ENCODE results near the gene SIGLEC5.

The SIGLEC5 gene

GRCh38 chr19:51600940-51601580, 29.1 kb downstream of the SIGLEC5 start:
- no peaks in the 10 kb centered on the region for H3K79me2 ChIP-seq (ENCODE audit: insufficient read depth, low read length)
- DNase-seq (no peak), ATAC-seq (ENCODE audit: insufficient read depth, low read depth) (no peak)
- H3K27ac ChIP-seq (ENCODE audit: low read length) = no peak overlapping the region
- no peaks in the 10 kb centered on the region for H4K20me1 ChIP-seq (ENCODE audit: insufficient read depth, low read length)
- H3K4me2 ChIP-seq (ENCODE audit: insufficient read depth, low read length) = no peak overlapping the region
- no peaks in the 10 kb centered on the region for H3K27me3 ChIP-seq (ENCODE audit: insufficient read depth, low read length, poor library complexity)
- H3K4me3 ChIP-seq (ENCODE audit: low read depth in 1 of 2, low read length in 2 of 2) = no peak overlapping the region
- no peak overlapping the region for H3K9ac ChIP-seq (ENCODE audit: low read depth, low read length)
- H2AFZ ChIP-seq (ENCODE audit: low read depth, low read length) = no peak overlapping the region
- no peak for TF ChIP-seq CTCF (IDR thresholded peaks at IDR 0.05; ENCODE audit: borderline replicate concordance, extremely low read depth, low read length, poor library complexity, severe bottlenecking)
- no peak for TF ChIP-seq EZH2 (IDR thresholded peaks at IDR 0.05; ENCODE audit: borderline replicate concordance, low read depth, low read length, severe bottlenecking)
- no peaks in the 10 kb centered on the region for H3K4me1 ChIP-seq (ENCODE audit: insufficient read depth, low read length)
- no peaks in the 10 kb centered on the region for H3K9me3 ChIP-seq (ENCODE audit: insufficient read depth, low read length, severe bottlenecking)
- H3K36me3 ChIP-seq (ENCODE audit: insufficient read depth, low read length) = no peaks in the 10 kb centered on the region

GRCh38 chr19:51599084-51599483, 31.1 kb downstream of the SIGLEC5 start:
- no peak overlapping the region for H3K27ac ChIP-seq (ENCODE audit: low read length)
- H4K20me1 ChIP-seq (ENCODE audit: insufficient read depth, low read length) = no peaks in the 10 kb centered on the region
- H3K4me2 ChIP-seq (ENCODE audit: insufficient read depth, low read length) = no peak overlapping the region
- H3K9me3 ChIP-seq (ENCODE audit: insufficient read depth, low read length, severe bottlenecking) = no peaks in the 10 kb centered on the region
- H3K4me3 ChIP-seq (ENCODE audit: low read depth in 1 of 2, low read length in 2 of 2) = no peak overlapping the region
- ATAC-seq (ENCODE audit: insufficient read depth, low read depth) (no peak), DNase-seq (no peak)
- no peak for TF ChIP-seq CTCF (IDR thresholded peaks at IDR 0.05; ENCODE audit: borderline replicate concordance, extremely low read depth, low read length, poor library complexity, severe bottlenecking)
- TF ChIP-seq EZH2 (IDR thresholded peaks at IDR 0.05; ENCODE audit: borderline replicate concordance, low read depth, low read length, severe bottlenecking) = no peak
- no peaks in the 10 kb centered on the region for H3K79me2 ChIP-seq (ENCODE audit: insufficient read depth, low read length)
- H3K36me3 ChIP-seq (ENCODE audit: insufficient read depth, low read length) = no peaks in the 10 kb centered on the region
- H3K9ac ChIP-seq (ENCODE audit: low read depth, low read length) = no peak overlapping the region
- peaks cover 5% of the 10 kb centered on the region for H3K4me1 ChIP-seq (ENCODE audit: insufficient read depth, low read length)
- H2AFZ ChIP-seq (ENCODE audit: low read depth, low read length) = no peak overlapping the region
- H3K27me3 ChIP-seq (ENCODE audit: insufficient read depth, low read length, poor library complexity) = no peaks in the 10 kb centered on the region

GRCh38 chr19:51598159-51598915, 31.9 kb downstream of the SIGLEC5 start:
- Histone ChIP-seq H3K79me2 (ENCODE audit: insufficient read depth, low read length) (no peaks in the 10 kb centered on the region), H3K4me2 (ENCODE audit: insufficient read depth, low read length) (no peak overlapping the region), H3K9ac (ENCODE audit: low read depth, low read length) (no peak overlapping the region), H2AFZ (ENCODE audit: low read depth, low read length) (no peak overlapping the region), H3K4me1 (ENCODE audit: insufficient read depth, low read length) (peaks cover 10% of the 10 kb centered on the region), H3K27me3 (ENCODE audit: insufficient read depth, low read length, poor library complexity) (no peaks in the 10 kb centered on the region), H3K36me3 (ENCODE audit: insufficient read depth, low read length) (no peaks in the 10 kb centered on the region), H3K27ac (ENCODE audit: low read length) (no peak overlapping the region), H3K4me3 (ENCODE audit: low read depth in 1 of 2, low read length in 2 of 2) (no peak overlapping the region), H3K9me3 (ENCODE audit: insufficient read depth, low read length, severe bottlenecking) (no peaks in the 10 kb centered on the region), H4K20me1 (ENCODE audit: insufficient read depth, low read length) (no peaks in the 10 kb centered on the region)
- DNase-seq (no peak), ATAC-seq (ENCODE audit: insufficient read depth, low read depth) (no peak)
- no peak for TF ChIP-seq CTCF (IDR thresholded peaks at IDR 0.05; ENCODE audit: borderline replicate concordance, extremely low read depth, low read length, poor library complexity, severe bottlenecking)
- TF ChIP-seq EZH2 (IDR thresholded peaks at IDR 0.05; ENCODE audit: borderline replicate concordance, low read depth, low read length, severe bottlenecking) = no peak
